OCI-LY3 (cell line): Measurements from ENCODE around the gene RCAN2.

ENCODE experiments used
- CTCF ChIP-seq: fragments of 200-600, 300-600 bp; sonication (generic); IDR thresholded peaks from 2 replicates; pipeline ENCODE4 v1.5.1; 2014; ENCODE audit warnings: antibody characterized with exemption, low read length, low read depth
- EZH2phosphoT487 ChIP-seq: fragments of 200-600 bp; shearing (Covaris generic); IDR thresholded peaks from 2 replicates; pipeline ENCODE4 v1.6.1; 2018; ENCODE audit warnings: antibody characterized with exemption, mixed run types, low read depth

GRCh38 chr6:46263707-46264086 lies 227.6 kb downstream of the RCAN2 start:
- no peak for TF ChIP-seq CTCF
- no peak for TF ChIP-seq EZH2phosphoT487
